Keratinocyte (primary cell): ENCODE results near the gene GALNT6.

Source experiments
- EZH2 ChIP-seq: IDR thresholded peaks from one replicate; pipeline ENCODE4 v1.6.1; 2012; ENCODE audit warnings: inconsistent platforms, mild to moderate bottlenecking, low read length, moderate library complexity
- TF ChIP-seq, protein P1 (sequence below), 3 experiments: IDR thresholded peaks in 1 of 3; conservative IDR thresholded peaks in 1 of 3; optimal IDR thresholded peaks in 1 of 3; 2 replicates in 2 of 3; 3 replicates in 1 of 3; pipeline versions ENCODE3 to v1.5.1; 2011; ENCODE audit warnings: low read length in 3 of 3, mild to moderate bottlenecking in 3 of 3, moderate library complexity in 2 of 3, control low read depth in 1 of 3, inconsistent platforms in 1 of 3; ENCODE audit not compliant: insufficient read depth in 2 of 3; ENCODE audit errors: extremely low read depth in 1 of 3

- TF ChIP-seq, protein P1, sequence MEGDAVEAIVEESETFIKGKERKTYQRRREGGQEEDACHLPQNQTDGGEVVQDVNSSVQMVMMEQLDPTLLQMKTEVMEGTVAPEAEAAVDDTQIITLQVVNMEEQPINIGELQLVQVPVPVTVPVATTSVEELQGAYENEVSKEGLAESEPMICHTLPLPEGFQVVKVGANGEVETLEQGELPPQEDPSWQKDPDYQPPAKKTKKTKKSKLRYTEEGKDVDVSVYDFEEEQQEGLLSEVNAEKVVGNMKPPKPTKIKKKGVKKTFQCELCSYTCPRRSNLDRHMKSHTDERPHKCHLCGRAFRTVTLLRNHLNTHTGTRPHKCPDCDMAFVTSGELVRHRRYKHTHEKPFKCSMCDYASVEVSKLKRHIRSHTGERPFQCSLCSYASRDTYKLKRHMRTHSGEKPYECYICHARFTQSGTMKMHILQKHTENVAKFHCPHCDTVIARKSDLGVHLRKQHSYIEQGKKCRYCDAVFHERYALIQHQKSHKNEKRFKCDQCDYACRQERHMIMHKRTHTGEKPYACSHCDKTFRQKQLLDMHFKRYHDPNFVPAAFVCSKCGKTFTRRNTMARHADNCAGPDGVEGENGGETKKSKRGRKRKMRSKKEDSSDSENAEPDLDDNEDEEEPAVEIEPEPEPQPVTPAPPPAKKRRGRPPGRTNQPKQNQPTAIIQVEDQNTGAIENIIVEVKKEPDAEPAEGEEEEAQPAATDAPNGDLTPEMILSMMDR (optimal IDR thresholded peaks at IDR 0.05 in 1 of 3, IDR thresholded peaks at IDR 0.05 in 1 of 3, conservative IDR thresholded peaks at IDR 0.05 in 1 of 3; ENCODE audit: extremely low read depth in 1 of 3, insufficient read depth in 2 of 3, low read length in 3 of 3), result no peak
- TF ChIP-seq EZH2, result no peak
These were observed 13.9 kb downstream of the GALNT6 start for GRCh38 chr12:51377099-51377984.
